GM19468 (cell line): ENCODE measurements around the gene PRKCH.

Source experiments
- ATAC-seq: cut with Tn5 transposase; IDR thresholded peaks from one replicate; pipeline ENCODE4 v1.9.1; 2021; ENCODE audit warnings: mild to moderate bottlenecking, moderate library complexity, moderate number of reproducible peaks; ENCODE audit not compliant: unreplicated experiment; ENCODE audit errors: extremely low read depth

Gene PRKCH

GRCh38 chr14:61533513-61534255 is 212.3 kb downstream of the PRKCH start:
- no peak for ATAC-seq

- ATAC-seq, result no peak
Observed at GRCh38 chr14:61535032-61535431, 213.7 kb downstream of the PRKCH start.

- ATAC-seq, result no peak
Observed at GRCh38 chr14:61535458-61535857, 214.1 kb downstream of the PRKCH start.

GRCh38 chr14:61536661-61537562 is 215.5 kb downstream of the PRKCH start:
- ATAC-seq, result no peak

- ATAC-seq, result no peak
Observed at GRCh38 chr14:61537563-61538463, 216.4 kb downstream of the PRKCH start.

GRCh38 chr14:61538464-61539022 is 217.2 kb downstream of the PRKCH start:
- no peak for ATAC-seq

- no peak for ATAC-seq
Observed at GRCh38 chr14:61539631-61540030, 218.3 kb downstream of the PRKCH start.

GRCh38 chr14:61540931-61541330 is 219.6 kb downstream of the PRKCH start:
- no peak for ATAC-seq

- no peak for ATAC-seq
Observed at GRCh38 chr14:61542848-61543790, 221.7 kb downstream of the PRKCH start.

- ATAC-seq, result no peak
Observed at GRCh38 chr14:61543946-61544345, 222.6 kb downstream of the PRKCH start.

- ATAC-seq, result no peak
Observed at GRCh38 chr14:61544448-61545330, 223.3 kb downstream of the PRKCH start.

GRCh38 chr14:61545726-61546455 is 224.5 kb downstream of the PRKCH start:
- ATAC-seq, result no peak

GRCh38 chr14:61547186-61548069 is 226.0 kb downstream of the PRKCH start:
- no peak for ATAC-seq

- ATAC-seq, result no peak
Observed at GRCh38 chr14:61549425-61549824, 228.0 kb downstream of the PRKCH start.

GRCh38 chr14:61551384-61551783 is 230.0 kb downstream of the PRKCH start:
- no peak for ATAC-seq

GRCh38 chr14:61552241-61552640 is 230.9 kb downstream of the PRKCH start:
- ATAC-seq, result no peak
